Brain microvascular endothelial cell (primary cell): ENCODE measurements around the gene UPF1.

Source experiments
- DNase-seq: peaks from one replicate; pipeline ENCODE4 v3.0.0-alpha.2; 2020
- H3K27ac ChIP-seq: fragments of 250-450 bp; sonication (Bioruptor Pico); 2 replicates; pipeline ENCODE4 v1.5.1; 2020; ENCODE audit warnings: mild to moderate bottlenecking, moderate library complexity
- H3K27me3 ChIP-seq: fragments of 250-450 bp; sonication (Bioruptor Pico); replicated peaks from 2 replicates; pipeline ENCODE4 v1.5.1; 2020; ENCODE audit warnings: mild to moderate bottlenecking
- H3K36me3 ChIP-seq: fragments of 250-450 bp; sonication (Bioruptor Pico); replicated peaks from 2 replicates; pipeline ENCODE4 v1.5.1; 2020; ENCODE audit warnings: mild to moderate bottlenecking
- H3K4me3 ChIP-seq: 2 replicates; pipeline ENCODE4 v1.5.1; 2011; ENCODE audit warnings: low read depth, mild to moderate bottlenecking, control low read depth, low read length, moderate library complexity
- in situ Hi-C: cut with HindIII; loops from 2 replicates; pipeline ENCODE4 v1.10.0; 2017; ENCODE audit warnings: low sequenced_read_pairs, low pct_ligation_motif_present
- TF ChIP-seq, protein P1 (sequence below): IDR thresholded peaks from 2 replicates; pipeline ENCODE4 v1.5.1; 2011; ENCODE audit warnings: low read depth, mild to moderate bottlenecking, moderate library complexity, low read length, control low read depth, inconsistent platforms; ENCODE audit errors: missing control alignments

The UPF1 gene

DNA sequence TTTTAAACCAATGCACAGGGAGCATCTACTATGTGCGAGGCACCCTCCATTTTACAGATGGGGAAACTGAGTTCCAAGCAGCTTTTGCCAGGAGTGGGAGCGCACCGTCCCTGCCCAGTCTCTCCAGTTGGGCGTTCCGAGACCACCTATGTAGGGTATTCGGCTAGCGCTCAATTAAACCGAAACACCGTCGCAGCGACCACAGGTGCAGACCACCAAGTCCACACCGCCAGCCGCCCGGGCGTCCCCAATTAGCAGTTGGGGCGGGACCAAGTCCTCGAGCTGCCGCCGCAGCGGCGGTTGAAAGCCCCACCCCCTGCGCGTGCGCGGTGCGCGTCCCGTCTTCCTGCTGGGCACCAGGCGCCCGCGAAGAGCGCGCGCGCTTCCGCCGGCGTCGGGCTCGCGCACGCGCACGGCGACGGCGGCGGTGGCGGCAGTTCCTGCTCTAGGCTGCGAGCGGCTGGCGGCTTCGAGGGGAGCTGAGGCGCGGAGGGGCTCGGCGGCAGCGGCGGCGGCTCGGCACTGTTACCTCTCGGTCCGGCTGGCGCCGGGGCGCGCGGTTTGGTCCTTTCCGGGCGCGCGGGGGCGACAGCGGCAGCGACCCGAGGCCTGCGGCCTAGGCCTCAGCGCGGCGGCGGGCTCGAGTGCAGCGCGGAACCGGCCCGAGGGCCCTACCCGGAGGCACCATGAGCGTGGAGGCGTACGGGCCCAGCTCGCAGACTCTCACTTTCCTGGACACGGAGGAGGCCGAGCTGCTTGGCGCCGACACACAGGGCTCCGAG lies at the start of gene UPF1:
Gene UPF1 (plus strand): TSS at position 436 of the 782 bp plus-strand sequence. CDS start 251 bp downstream, at position 687.
- in situ Hi-C loops: no loop called here
- H3K36me3 ChIP-seq: peaks cover 5% of the 10 kb centered on the region
- H3K27me3 ChIP-seq: no peaks in the 10 kb centered on the region
- DNase-seq: peak; percentile 80
- TF ChIP-seq, protein P1, sequence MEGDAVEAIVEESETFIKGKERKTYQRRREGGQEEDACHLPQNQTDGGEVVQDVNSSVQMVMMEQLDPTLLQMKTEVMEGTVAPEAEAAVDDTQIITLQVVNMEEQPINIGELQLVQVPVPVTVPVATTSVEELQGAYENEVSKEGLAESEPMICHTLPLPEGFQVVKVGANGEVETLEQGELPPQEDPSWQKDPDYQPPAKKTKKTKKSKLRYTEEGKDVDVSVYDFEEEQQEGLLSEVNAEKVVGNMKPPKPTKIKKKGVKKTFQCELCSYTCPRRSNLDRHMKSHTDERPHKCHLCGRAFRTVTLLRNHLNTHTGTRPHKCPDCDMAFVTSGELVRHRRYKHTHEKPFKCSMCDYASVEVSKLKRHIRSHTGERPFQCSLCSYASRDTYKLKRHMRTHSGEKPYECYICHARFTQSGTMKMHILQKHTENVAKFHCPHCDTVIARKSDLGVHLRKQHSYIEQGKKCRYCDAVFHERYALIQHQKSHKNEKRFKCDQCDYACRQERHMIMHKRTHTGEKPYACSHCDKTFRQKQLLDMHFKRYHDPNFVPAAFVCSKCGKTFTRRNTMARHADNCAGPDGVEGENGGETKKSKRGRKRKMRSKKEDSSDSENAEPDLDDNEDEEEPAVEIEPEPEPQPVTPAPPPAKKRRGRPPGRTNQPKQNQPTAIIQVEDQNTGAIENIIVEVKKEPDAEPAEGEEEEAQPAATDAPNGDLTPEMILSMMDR: no peak
- H3K27ac ChIP-seq: peak within 1 kb of the TSS; percentile 83
- peak within 1 kb of the TSS; percentile 77 for H3K4me3 ChIP-seq

- no peak for DNase-seq
- TF ChIP-seq, protein P1: no peak
- Histone ChIP-seq H3K27ac (no peak overlapping the region), H3K27me3 (peaks cover 19% of the 10 kb centered on the region), H3K36me3 (no peaks in the 10 kb centered on the region), H3K4me3 (no peak overlapping the region)
- in situ Hi-C loops: no loop called here
Observed at GRCh38 chr19:18782559-18783225, 49.1 kb upstream of the UPF1 start.

- peaks cover 30% of the 10 kb centered on the region for H3K27me3 ChIP-seq
- H3K4me3 ChIP-seq: no peak overlapping the region
- no peaks in the 10 kb centered on the region for H3K36me3 ChIP-seq
- TF ChIP-seq, protein P1: no peak
- in situ Hi-C loops: no loop called here
- DNase-seq: no peak
- no peak overlapping the region for H3K27ac ChIP-seq
Observed at GRCh38 chr19:18783958-18784785, 47.6 kb upstream of the UPF1 start.

DNA sequence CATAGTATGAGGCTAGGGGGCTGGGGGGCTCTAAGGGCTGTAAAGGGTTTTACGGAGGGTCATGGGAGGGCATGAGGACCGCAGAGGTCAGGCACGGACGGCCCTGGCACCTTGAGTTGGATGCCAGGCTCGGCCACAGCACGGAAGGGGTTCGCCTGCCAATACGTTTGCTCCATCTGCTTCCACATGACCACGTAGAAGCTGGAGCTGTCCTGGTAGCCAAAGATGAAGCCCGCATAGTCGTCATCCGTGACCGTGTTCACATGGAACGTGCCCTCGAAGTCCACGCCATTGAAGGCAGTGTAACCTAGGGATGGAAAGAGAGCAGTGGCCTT lies 47.0 kb upstream of the UPF1 start:
- no peak for DNase-seq
- Histone ChIP-seq H3K27ac (no peak overlapping the region), H3K27me3 (peaks cover 36% of the 10 kb centered on the region), H3K36me3 (no peaks in the 10 kb centered on the region), H3K4me3 (no peak overlapping the region)
- TF ChIP-seq, protein P1: no peak
- in situ Hi-C loops: no loop called here

DNA sequence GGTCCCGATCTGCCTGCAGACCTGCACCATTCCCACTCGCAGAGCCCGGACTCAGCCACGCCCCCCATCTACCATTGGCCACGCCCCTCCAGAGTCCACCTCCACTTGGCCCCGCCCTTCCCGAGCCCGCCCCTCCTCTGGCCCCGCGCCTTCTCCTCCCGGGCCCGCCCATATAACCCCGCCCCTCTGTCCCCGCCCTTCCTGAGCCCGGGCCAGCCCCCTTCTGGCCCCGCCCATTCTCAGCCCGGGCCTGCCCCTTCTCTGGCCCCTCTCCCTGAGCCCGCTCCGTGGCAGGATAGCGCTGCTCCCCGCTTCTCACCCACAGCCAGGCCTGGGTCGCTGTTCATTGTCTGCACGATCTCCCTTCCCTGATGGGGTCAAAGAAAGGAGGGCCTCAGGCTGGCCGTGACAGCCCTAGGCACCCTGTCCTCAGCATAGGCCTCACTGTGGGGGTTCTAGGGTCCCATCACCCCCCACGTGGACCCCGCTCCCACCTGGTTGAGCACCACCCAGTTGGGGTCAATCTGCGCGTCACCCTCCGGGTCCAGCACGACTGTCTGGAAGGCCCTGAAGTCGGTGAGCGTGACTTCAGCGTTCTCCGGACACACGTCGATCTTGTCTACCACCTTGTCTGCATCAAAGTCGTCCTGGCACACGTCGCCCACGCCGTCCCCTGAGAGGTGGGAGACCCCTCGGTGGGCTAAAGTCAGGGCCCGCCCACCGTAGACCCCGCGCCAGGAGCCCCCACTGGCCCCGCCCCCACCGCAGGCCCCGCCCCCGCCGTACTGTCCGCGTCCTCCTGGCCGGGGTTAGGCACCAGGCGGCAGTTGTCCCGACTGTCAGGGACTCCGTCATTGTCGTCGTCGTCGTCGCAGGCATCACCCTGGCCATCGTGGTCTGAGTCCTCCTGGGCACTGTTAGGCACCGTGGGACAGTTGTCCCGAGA lies 46.3 kb upstream of the UPF1 start:
- Histone ChIP-seq H3K27me3 (peaks cover 41% of the 10 kb centered on the region), H3K4me3 (no peak overlapping the region), H3K36me3 (no peaks in the 10 kb centered on the region), H3K27ac (no peak overlapping the region)
- in situ Hi-C loops: no loop called here
- DNase-seq: peak; percentile 33
- TF ChIP-seq, protein P1: no peak
